HG02852 (cell line): Measurements from ENCODE around the gene PSRC1.

Source experiments
- ATAC-seq: cut with Tn5 transposase; IDR thresholded peaks from one replicate; pipeline ENCODE4 v1.9.1; 2021; ENCODE audit warnings: mild to moderate bottlenecking, moderate library complexity; ENCODE audit not compliant: unreplicated experiment

The PSRC1 gene

GRCh38 chr1:109248797-109249629 is 33.9 kb downstream of the PSRC1 start, which contains the start of gene CELSR2:
TSS of gene CELSR2 (plus strand) at chr1:109249539. CDS start at chr1:109250080, 541 bp downstream.
- ATAC-seq, result peak; percentile 83

GRCh38 chr1:109248444-109248796 is 34.5 kb downstream of the PSRC1 start:
- ATAC-seq, result no peak

GRCh38 chr1:109247401-109248365 is 35.3 kb downstream of the PSRC1 start:
- ATAC-seq, result no peak

GRCh38 chr1:109246141-109246551 is 36.8 kb downstream of the PSRC1 start:
- ATAC-seq, result no peak

- no peak for ATAC-seq
Measured at GRCh38 chr1:109243860-109244552, 38.9 kb downstream of the PSRC1 start.

- no peak for ATAC-seq
Measured at GRCh38 chr1:109243221-109243620, 39.7 kb downstream of the PSRC1 start.

- no peak for ATAC-seq
Measured at GRCh38 chr1:109242387-109242786, 40.6 kb downstream of the PSRC1 start.

- ATAC-seq, result no peak
Measured at GRCh38 chr1:109241841-109242345, 41.1 kb downstream of the PSRC1 start.

GRCh38 chr1:109241344-109241743 is 41.6 kb downstream of the PSRC1 start:
- ATAC-seq, result no peak

GRCh38 chr1:109240158-109241152 is 42.5 kb downstream of the PSRC1 start:
- ATAC-seq, result no peak

GRCh38 chr1:109239409-109240068 is 43.4 kb downstream of the PSRC1 start:
- no peak for ATAC-seq

- no peak for ATAC-seq
Measured at GRCh38 chr1:109239047-109239408, 43.9 kb downstream of the PSRC1 start.

- no peak for ATAC-seq
Measured at GRCh38 chr1:109238382-109238781, 44.6 kb downstream of the PSRC1 start.

- ATAC-seq, result no peak
Measured at GRCh38 chr1:109237512-109237911, 45.4 kb downstream of the PSRC1 start.

- no peak for ATAC-seq
Measured at GRCh38 chr1:109235137-109235536, 47.8 kb downstream of the PSRC1 start.

GRCh38 chr1:109231066-109231465 is 51.9 kb downstream of the PSRC1 start:
- ATAC-seq, result no peak
